NCI-H2081 (cell line): ENCODE data around the gene ZMIZ1.

Source experiments
- DNase-seq, 2 experiments: peaks; one replicate each; lab custom pipeline; 2025; lab: John Stamatoyannopoulos, UW

Gene ZMIZ1

DNA sequence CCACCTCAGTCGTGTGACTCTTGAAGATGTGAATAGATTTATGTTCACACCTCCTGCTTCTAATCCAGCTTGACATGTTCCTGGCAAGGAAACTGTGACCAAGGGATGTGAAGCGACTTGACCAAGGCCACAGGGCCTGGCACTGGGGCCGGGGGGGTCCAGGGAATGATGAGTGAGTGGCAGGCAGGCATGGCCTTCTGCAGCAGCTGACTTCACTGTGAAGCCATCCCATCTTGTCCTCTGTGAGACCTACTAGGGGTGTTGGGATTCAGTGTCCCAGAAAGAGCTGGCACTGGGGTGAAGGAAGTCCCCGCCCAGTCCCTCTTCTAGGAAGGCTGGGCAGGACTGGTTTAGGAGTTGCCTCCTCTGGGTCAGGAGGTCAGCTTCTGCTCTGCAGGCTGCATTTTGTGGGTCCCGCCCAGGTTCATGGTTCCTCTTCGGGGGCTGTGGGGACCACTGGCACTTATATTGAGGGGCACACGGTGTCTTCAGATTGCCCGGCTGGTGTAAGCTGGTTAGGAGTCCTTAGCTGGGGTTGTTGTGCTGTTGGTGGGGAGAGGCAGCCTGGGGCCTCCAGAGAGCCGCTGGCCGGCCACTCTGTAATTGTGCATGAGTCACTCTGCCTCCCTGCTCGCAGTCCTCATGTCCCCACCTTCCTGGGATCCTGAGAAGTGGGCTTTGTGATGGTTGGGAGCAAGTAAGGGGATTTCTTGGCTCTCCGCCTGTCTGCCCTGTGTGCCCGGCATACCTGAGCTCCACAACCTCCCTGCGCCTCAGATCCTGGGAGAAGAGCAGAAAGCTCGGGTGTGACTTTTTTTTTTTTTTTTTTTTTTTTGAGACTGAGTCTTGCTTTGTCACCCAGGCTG is 11.0 kb downstream of the ZMIZ1 start:
- no peak for DNase-seq

DNA sequence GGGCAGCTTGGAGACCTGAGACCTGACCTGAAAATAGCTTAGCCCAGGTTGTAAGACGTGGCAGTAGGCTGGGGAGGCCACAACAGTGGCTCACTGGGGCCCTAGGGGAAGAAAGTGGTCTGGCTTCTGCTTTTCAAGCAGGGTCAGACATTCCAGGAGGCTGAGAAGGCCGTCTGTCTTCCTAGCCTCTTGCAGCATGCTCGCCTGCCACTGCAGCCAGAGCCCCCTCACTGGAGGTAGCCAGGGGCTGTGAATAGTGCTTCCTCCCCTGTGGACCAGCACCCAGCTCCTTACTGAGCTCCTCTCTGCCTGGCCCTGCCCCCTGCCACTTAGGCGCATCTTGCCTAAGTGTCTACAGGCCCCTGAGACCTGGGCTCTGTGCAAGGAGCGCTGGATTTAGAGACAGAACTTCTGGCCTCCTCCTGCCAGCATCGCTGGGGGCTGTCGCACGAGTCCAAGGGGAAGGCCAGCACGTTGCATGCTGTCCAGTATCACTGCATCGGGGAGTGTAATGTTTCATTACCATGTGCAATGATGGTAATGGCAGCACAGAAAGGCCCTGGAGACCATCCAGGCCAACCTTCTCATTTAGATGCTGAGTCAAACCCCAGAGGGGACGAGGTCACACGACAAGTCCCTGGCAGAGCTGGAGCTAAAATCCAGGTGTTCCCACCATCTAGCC is 12.7 kb downstream of the ZMIZ1 start:
- no peak for DNase-seq

DNA sequence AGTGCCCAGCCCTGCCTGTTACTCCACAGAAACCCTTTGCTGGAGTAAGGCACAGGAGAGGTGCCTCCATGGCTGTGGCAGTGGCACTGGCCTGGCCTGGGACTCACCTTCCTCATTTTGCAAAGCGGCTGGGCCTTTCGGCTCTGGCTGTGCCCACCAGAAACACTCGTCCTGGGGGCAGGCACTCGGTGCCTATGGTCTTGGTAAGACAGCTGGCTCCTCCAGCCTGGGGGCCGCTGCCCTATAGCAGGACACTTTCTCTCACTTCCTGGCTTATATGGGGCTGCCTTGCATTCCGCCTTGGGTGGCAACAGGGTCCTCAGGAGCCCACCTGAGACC is 13.2 kb downstream of the ZMIZ1 start:
- no peak for DNase-seq

DNA sequence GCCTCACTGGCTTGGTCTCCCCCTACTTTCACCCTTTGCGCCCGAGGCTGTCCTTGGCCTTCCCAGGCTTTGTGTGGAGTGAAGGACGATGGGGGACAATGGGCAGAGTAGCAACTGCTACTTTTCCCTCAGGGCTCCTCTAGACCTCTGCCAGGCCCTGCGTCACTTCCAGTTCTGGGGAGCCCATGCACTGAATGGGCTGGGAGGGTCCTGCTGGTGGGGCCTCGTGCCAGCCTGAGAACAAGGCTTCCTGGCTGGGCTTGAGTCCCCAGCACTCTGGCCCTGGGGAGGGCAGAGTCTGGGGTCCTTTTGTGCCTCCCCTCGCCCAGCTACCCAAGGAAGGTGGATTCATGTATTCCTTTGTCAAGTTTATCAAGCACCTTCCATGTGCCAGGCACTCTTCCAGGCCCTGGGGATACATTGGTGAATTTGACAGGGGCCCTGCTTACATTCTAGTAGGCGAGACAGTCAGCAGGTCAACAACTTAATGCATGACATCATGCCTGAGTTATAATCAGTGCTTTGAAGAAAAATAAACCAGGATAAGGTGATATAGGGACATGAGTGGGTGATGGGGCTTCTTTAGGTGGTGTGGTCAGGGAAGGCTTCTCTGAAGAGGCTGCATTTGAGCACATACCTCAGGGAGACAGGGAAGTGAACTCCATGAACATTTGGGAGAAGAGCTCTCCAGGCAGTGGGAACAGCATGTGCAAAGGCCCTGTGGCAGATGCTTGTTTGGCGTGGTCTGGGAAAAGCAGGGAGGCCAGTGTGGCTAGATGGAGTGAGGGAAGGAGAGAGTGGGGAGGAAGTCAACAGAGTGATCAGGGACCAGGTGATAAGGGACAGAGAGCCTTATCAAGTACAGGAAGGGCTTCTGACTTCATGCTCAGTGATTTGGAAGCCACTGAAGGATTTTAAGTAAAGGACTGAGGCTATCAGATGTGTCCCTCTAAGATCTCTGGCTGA is 14.1 kb downstream of the ZMIZ1 start:
- no peak for DNase-seq

DNA sequence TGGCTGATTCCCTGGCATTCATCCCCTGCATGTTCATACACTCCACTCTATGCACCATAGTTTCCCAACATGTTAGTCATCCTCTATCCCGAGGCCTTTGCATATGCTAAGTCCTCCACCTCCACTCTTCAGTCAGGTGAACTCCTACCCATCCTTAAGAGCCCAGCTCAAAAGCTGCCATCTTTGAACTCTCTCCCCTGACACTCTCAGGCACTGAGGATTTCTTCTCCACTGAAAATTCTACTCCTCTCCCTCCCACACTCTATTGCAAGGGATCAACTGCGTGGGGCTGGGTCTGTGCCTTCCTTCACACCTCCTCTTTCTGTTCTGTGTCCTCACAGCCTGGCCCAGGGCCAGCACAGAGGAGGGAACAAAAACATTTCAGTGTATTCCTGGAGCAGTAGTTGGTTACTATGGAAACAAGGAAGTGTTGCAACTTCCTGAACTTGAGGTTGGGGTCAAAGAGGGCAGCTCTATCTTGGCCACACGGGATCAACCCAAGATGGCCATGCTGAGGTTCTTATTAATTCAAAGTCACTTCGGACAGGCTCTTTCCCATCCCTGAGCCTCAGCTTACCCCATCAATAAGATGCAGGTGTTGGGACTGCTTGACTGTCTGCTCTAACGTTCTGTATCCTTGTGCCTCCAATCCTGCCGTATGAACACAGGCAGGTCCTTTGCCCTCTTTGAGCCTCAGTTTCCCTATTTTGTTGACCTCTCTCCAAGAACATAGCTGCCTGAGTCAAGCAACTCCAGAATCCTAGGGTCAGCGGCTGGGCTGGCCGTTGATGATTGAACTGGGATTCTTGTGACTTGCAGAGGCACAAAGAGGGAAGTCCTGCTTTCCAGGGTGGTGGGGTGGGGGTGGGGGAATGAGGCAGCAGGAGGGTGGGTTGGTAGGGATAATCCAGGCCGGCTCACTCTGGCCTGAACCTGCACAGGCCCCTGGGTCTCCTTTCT is 15.5 kb downstream of the ZMIZ1 start:
- DNase-seq: no peak

DNA sequence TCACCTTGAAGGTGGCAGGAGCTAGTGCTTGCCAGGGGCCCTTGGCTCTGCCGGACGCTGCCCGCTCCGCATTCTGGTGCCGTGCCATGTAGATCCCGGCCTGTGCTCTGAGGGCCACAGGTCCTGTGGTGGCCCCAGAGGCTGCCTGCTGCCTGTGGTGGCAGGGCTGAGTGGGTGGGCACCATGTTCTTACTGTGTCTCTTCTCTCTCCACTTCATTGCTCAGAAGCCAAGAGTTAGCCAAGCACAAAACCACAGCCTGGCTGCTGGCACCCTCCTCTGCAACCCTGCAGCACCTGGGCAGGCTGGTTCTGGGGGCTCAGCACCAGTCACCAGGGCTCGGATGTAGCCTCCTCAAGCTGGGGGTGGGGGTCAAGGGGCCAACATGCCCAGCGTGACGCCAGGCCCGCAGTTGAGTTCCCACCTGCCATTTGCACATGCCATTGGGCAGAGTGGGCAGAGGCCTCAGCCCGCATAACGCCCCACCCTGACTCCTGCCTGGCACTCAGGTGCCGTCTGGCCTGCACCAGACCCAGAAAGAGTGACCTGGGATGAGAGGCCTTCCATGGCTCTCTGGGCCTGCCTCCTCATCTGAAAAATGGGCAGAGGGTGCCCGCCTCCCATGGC is 16.3 kb downstream of the ZMIZ1 start:
- no peak for DNase-seq

DNA sequence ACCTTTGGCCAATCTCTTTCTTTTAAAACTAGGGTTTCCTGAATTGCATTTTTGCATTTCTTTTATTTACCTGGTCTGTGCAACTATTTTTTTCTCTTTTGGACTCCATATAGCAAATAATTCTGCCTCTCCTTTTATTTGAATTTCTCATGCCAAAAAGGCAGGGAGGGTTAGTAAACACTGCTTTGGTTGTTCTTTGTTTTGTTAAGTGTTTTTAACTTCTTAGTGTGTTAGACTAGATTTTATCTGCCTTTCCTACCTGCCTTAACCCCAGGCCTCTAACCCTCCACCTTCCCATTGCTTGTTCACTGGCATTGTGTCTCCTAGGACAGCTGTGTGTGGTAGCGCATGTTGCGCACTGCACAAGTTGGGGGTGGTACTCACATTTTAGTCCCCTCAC is 18.1 kb downstream of the ZMIZ1 start:
- DNase-seq: no peak

DNA sequence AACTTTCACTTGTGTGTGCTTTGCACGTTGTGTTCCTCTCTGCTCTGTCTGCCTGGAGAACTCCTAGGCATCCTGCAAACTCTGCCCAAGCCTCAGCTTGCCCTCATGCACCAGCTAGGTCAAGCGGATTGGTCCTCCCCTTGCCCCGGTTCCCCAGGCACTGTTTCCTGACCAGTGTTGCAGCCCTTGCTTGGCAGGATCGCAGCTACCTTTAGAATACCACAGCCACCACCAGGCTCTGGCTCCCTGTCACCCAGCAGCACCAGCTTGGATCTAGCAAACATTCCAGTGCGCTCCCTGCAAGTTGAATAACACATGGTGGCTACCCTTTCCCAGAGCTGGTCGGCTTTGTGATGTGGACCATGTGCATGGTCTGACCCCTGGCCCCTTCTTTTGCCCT is 19.0 kb downstream of the ZMIZ1 start:
- DNase-seq: no peak

DNA sequence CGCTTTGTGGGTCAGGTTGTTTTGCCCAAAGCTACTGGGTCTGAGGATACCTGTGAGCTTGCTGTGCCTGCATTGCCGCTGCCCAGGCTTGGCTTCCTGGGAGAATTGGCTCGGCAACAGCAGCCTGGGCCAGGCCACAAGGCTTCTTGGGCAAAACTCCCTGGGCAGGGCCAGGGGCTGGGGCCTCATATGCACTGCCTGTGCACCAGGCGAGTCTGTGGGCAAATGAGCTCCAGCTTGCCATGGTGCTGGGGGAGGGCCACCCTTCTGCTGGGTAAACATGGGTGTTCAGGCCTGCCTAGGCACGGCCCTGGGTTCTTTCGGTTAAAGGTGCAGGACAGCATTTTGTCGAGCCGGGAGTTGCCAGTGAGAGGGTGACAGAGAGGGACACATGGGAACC is 19.4 kb downstream of the ZMIZ1 start:
- no peak for DNase-seq

DNA sequence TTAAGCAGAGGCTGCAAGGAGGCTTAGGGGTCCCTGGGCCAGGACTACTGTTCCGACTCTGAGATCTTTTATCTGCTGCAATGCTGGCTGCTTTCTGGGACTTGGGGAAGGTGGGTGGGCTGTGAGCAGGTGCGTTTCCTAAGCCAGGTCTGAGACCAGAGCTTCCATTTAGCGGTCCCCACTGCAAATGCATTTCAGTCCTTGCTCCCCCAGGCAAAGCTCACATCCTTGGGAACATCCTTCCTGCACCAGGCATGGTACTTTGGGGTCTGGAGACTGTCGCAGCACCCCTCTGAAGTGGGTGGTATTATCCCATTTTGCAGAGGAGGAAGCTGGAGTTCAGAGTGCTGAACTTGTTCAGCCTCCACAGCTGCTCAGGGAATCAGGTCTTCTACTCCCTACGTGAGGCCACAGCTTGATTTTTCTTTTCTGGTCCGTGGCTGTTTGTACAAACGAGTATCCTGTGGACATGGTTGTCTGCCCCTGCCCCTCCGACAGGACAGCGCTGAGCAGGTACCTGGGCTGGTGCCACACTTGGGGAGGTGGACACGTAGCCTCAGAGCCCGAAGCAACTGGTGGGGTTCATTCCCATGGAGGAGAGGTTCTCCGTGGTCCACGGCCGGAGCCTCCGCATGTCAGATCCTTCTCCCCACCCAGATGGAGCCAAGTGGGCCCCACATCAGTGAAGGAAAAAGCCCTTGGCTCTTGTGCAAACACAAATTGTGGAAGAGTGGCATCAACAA is 20.0 kb downstream of the ZMIZ1 start:
- DNase-seq: no peak

DNA sequence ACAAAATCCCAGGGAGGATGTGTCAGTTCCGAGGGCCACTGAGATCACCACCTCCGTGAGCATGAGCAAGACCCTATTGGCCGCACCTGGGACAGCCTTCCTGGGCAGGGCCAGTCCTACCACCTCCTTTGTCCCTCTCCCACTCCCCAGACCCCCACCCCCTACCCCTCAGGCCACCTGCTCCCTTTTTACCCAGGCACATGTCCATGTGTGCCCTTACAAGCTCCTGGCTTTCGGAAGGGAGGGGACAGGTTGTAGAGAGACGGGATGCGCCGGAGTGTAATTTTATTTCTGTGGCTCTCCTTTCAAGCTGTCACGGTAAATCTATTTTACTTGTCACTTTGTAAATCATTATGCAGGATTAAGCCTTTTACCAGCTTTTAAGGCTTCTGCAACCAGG is 20.9 kb downstream of the ZMIZ1 start:
- no peak for DNase-seq

DNA sequence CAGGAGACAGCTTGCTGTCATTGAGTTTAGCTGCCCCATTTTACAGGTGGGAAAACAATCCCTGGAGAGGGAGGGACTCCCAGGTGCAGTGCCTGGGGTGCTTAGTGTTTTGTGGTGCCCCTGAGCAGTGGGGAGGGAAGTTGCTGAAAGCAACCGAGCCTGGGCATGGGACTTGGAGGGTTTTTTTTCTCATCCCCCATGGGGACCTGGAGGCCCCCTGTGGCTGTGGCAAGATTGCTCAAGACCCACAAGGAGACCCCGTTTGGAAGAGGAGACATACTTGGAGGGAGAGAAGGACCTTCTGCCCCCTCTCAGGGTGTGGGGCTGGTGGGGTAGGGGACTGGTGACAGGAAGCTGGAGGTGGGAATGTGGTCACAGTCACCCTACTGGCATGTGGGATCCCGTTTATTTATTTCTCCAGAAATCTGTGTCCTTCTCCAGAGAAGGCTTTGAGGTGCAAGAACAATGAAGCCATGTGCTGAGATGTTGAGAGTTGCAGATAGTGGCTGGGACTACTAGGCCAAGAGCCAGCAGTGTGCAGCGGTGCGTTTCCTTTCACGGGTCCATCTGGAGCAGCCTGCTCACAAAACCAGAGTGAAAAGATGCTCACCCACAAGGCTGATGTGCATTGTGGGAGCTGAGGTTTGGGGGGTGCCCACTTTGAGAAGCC is 21.5 kb downstream of the ZMIZ1 start:
- peak in 1 of 2 experiments; percentile 15 for DNase-seq

DNA sequence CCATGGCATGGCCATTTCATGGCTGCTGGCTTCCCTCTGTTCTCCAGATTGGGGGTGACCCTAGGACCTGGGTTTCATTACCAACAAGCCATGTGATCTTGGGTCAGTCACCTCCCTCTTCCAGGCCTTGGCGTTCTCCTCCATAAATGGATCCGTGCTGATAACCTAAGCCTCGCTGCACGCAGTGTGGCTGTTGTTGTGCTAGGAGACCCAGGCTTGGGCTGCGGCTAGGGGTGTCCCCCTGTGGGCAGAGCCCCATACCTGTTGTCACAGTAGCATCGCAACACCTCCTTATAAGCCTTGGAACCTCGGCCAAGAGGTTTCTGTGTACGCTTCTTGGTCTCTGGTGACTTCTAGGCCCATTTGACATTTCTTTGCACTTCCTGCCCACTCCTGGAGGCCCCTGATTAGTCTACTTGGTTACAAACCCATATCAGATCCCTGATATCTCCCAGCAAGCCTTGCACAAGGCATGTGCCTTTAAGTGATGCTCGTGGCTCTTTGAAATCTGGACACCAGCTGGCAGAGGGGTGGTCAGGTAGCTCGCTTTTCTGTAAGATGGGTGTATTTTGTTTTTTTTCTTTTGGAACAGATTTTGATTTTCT is 23.6 kb downstream of the ZMIZ1 start:
- no peak for DNase-seq

DNA sequence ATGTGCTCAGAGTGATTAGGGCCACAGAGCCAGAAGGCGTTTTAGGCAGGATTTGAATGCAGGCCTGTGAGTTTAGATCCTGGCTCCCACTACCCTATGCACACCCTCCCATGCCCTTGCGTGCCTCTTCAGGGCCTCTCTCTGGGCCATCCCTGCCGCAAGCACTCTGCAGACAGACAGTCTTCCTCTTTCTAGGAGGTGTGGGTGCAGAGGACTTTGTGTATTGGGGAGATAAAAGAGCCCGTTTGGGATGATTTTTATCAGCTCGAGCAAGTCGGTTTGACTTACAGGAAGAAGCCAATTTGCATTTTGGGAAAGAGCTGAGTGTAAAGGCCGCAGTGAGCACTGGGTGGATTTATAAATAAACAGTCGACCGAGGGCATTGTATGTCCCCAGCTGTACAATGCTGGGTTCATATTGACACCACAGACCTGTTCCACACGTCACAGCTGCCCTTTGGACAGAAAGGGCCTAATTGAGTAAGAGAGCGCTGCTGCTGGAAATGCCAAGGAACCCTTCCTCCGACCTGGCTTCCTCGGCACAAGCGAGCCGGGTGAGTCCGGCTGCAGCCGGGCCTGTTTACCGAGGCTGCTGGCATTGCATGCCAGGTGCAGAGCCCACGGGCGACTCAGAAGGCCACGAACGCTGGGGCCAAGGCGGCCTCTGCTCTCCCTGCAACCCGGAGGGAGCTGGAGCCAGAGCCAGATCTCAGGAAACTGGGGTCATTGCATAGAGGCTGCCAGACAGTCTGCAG is 25.1 kb downstream of the ZMIZ1 start:
- peak in 1 of 2 experiments; percentile 16 for DNase-seq

DNA sequence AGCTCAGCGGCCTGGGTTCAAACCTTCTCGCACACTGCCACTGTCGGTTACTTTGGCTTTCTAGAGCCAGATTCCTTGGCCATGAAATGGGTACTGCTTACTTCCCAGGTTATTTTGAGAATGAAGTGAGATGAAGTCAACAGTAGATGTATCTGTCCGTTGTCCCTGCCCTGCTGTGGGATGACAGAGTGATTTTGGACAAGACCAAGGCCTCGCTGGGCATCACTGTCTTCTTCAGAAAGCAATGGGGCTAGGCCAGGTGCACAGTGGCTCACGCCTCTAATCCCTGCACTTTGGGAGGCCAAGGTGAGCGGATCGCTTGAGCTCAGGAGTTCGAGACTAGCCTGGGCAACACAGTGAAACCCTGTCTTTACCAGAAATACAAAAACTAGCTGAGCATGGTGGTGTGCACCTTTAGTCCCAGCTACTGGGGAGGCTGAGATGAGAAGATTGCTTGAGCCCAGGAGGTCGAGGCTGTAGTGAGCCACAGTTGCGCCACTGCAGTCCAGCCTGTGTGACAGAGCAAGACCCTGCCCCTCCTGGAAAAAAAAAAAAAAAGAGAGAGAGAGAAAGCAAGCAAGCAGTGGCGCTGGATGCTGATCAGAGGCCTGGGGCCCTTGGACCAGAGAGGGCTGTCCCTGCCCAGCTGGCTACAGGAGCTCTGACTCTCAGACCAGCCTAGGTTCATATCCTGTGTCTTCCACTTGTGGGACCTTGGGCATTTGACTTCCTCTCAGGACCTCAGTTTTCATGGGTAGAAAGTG is 25.8 kb downstream of the ZMIZ1 start:
- DNase-seq: no peak

DNA sequence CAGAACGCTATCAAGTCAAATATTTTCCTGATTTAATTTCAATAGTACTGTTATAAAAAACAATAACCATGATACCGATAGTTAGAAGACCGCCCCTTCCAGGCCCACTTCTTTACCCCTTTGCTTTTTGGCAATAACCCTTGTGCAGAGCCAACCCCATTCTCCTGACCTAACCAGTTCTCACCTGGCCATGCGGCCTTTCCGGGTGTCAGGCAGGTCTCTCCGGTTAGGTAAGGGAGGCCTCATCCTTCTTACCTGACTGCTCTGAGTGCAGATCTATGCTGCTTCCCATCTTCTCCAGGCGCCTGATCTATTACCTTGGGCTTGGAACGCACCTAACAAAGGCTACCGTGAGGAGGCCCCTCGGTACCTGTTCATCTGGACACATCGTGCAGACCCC is 26.6 kb downstream of the ZMIZ1 start:
- DNase-seq: no peak

DNA sequence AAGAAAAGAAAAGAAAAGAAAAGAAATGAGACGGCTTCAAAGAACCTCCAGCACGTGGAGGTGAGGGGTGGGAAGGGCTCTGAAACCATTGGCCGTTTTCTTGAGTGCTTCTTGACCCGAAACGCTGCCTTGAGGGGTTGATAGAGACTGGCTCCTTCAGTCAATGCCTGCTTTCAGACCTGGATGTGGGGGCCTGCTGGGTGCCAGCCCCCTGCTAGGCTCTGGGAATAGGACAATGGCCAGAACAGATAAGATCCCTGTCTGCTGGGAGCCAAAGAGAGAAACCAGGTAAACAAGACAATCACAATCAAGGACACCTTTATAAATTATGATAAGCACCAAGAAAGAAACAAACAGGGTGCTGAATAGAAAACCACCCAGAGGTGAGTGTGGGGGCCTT is 27.7 kb downstream of the ZMIZ1 start:
- DNase-seq: no peak
